CD4-positive, alpha-beta T cell treated with Interleukin-10 for 1 hour (primary cell): Measurements from ENCODE around the gene STEAP2.
A peak's percentile ranks its signal among the peaks of the same experiment; 100 is the strongest.
"Not testable (repeated sequence)": the region's sequence is repeated elsewhere in the genome, so short reads cannot be mapped to it uniquely, and the experiment has no call there.

Experiments
- DNase-seq: peaks from one replicate; pipeline ENCODE4 v3.0.0-alpha.2; 2020

STEAP2 gene

GRCh38 chr7:90238583-90238982 lies 27.0 kb downstream of the STEAP2 start:
- DNase-seq, result no peak

- no peak for DNase-seq
Measured at GRCh38 chr7:90239050-90239449, 27.5 kb downstream of the STEAP2 start.

- DNase-seq, result no peak
Measured at GRCh38 chr7:90239625-90240228, 28.2 kb downstream of the STEAP2 start.

- DNase-seq, result no peak
Measured at GRCh38 chr7:90242369-90243168, 31.0 kb downstream of the STEAP2 start.

- no peak for DNase-seq
Measured at GRCh38 chr7:90243556-90243955, 32.0 kb downstream of the STEAP2 start.

- DNase-seq, result no peak
Measured at GRCh38 chr7:90244565-90244908, 33.0 kb downstream of the STEAP2 start.

- DNase-seq, result peak; percentile 86
Measured at GRCh38 chr7:90244909-90245851, 33.6 kb downstream of the STEAP2 start, which contains the start of gene CFAP69. Gene CFAP69 (plus strand): TSS chr7:90245174. CDS start chr7:90245425, 251 bp downstream.

GRCh38 chr7:90246171-90246570 lies 34.6 kb downstream of the STEAP2 start:
- DNase-seq, result no peak

- DNase-seq, result no peak
Measured at GRCh38 chr7:90248706-90249105, 37.2 kb downstream of the STEAP2 start.

- DNase-seq, result no peak
Measured at GRCh38 chr7:90250601-90251303, 39.2 kb downstream of the STEAP2 start.

- DNase-seq, result no peak
Measured at GRCh38 chr7:90251304-90251635, 39.7 kb downstream of the STEAP2 start.

GRCh38 chr7:90256011-90256410 lies 44.5 kb downstream of the STEAP2 start:
- DNase-seq, result not testable (repeated sequence)

GRCh38 chr7:90256778-90257177 lies 45.2 kb downstream of the STEAP2 start:
- DNase-seq, result no peak

GRCh38 chr7:90261441-90261840 lies 49.9 kb downstream of the STEAP2 start:
- no peak for DNase-seq

GRCh38 chr7:90262438-90262837 lies 50.9 kb downstream of the STEAP2 start:
- DNase-seq, result peak; percentile 13

- DNase-seq, result no peak
Measured at GRCh38 chr7:90266808-90267207, 55.3 kb downstream of the STEAP2 start.

GRCh38 chr7:90267263-90267858 lies 55.8 kb downstream of the STEAP2 start:
- DNase-seq, result no peak

GRCh38 chr7:90269163-90269562 lies 57.6 kb downstream of the STEAP2 start:
- DNase-seq, result no peak

GRCh38 chr7:90270431-90271178 lies 59.1 kb downstream of the STEAP2 start:
- no peak for DNase-seq

GRCh38 chr7:90271753-90272152 lies 60.2 kb downstream of the STEAP2 start:
- DNase-seq, result no peak

GRCh38 chr7:90272242-90272641 lies 60.7 kb downstream of the STEAP2 start:
- no peak for DNase-seq

- DNase-seq, result no peak
Measured at GRCh38 chr7:90274161-90274560, 62.6 kb downstream of the STEAP2 start.
